ENCODE data around the gene TRPC6.

The TRPC6 gene

DNA sequence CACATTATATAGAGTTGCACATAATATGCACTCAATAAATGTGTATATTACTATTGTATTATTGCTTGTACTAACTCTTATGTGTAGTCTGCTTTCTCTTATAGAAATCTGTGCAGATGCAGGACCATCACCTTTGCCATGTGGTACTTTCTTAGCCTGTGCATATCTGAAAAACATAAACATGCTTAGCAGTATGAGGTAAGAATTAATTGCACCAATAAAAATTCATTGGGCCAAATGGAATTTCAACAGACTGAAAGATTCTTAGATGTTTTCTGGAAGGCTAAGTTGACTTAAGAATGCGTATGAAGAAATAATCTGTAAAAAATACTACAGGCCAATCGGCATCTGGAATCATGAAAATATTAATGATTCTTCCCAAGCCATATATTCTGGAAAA is 55.3 kb downstream of the TRPC6 start:
- Histone ChIP-seq H3K4me1 (ENCODE audit: control insufficient read depth in 5 of 5, insufficient read depth in 5 of 5, low read length in 5 of 5) (no peaks in the 10 kb centered on the region), H3K9me3 (ENCODE audit: control insufficient read depth in 5 of 5, low read length in 5 of 5) (peaks cover 0 to 3% (median 0%) of the 10 kb centered on the region in 5 donors), H3K27me3 (ENCODE audit: control insufficient read depth in 5 of 5, insufficient read depth in 4 of 5, low read length in 5 of 5) (no peaks in the 10 kb centered on the region), H3K4me3 (ENCODE audit: low read depth in 1 of 5, low read length in 5 of 5) (no peak overlapping the region), H3K36me3 (ENCODE audit: control insufficient read depth in 5 of 5, insufficient read depth in 5 of 5, low read length in 5 of 5) (no peaks in the 10 kb centered on the region), H3K27ac (ENCODE audit: low read depth, low read length) (no peak overlapping the region), H3K9ac (ENCODE audit: low read length in 5 of 5) (no peak overlapping the region)

DNA sequence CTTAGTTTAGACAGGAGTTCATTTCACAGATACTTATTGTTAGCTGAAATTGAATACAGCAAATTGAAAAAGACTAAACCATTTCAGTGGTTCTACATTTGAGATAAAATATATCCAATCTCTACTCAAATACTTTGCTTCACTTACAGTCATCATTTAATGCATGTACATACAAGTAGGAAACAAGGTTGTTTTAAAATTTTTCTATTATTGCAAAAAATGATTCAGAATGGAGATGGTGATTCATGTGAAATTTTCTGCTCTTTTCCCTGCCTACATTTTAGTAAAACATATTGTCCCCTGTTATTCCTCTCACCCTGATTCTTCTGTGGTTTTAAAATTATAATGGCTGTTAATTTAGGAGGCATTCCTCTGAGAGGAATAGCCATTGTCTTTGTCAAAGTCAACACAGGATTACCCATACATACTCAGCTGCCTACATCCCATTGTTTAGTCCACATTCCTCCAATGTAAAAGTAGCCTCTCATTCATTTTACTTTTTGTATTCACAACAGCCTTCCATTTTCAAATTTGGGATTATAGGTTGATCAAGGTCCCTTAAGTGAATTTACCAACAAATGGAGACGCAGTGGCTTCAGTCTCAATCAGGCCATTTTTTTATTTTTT is 60.1 kb downstream of the TRPC6 start:
- peaks cover 0 to 7% (median 5%) of the 10 kb centered on the region in 5 donors for H3K9me3 ChIP-seq (ENCODE audit: control insufficient read depth in 5 of 5, low read length in 5 of 5)
- no peaks in the 10 kb centered on the region for H3K36me3 ChIP-seq (ENCODE audit: control insufficient read depth in 5 of 5, insufficient read depth in 5 of 5, low read length in 5 of 5)
- H3K27me3 ChIP-seq (ENCODE audit: control insufficient read depth in 5 of 5, insufficient read depth in 4 of 5, low read length in 5 of 5), result no peaks in the 10 kb centered on the region
- no peak overlapping the region for H3K27ac ChIP-seq (ENCODE audit: low read depth, low read length)
- H3K9ac ChIP-seq (ENCODE audit: low read length in 5 of 5), result no peak overlapping the region
- no peaks in the 10 kb centered on the region for H3K4me1 ChIP-seq (ENCODE audit: control insufficient read depth in 5 of 5, insufficient read depth in 5 of 5, low read length in 5 of 5)
- no peak overlapping the region for H3K4me3 ChIP-seq (ENCODE audit: low read depth in 1 of 5, low read length in 5 of 5)

DNA sequence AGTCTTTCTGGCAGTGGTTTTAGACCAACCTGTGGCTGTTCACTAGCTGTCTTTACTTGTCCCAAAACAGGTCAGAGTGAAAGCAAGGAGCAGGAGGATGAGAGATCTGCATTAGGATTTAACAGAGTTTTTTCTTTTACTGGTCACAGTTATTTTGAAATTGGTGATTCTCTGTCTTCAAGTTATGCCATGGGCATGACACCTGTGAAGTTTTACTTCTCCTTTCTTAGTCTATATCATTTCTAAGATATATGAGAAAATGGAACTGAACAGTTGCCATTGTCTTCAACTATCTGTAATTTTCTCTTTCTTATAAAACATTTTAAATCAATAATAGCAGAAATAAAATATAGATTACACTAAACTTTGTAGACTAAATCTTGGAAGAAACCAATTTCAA is 60.6 kb downstream of the TRPC6 start:
- no peaks in the 10 kb centered on the region for H3K36me3 ChIP-seq (ENCODE audit: control insufficient read depth in 5 of 5, insufficient read depth in 5 of 5, low read length in 5 of 5)
- no peaks in the 10 kb centered on the region for H3K27me3 ChIP-seq (ENCODE audit: control insufficient read depth in 5 of 5, insufficient read depth in 4 of 5, low read length in 5 of 5)
- H3K9ac ChIP-seq (ENCODE audit: low read length in 5 of 5), result no peak overlapping the region
- H3K9me3 ChIP-seq (ENCODE audit: control insufficient read depth in 5 of 5, low read length in 5 of 5), result peaks cover 0 to 7% (median 5%) of the 10 kb centered on the region in 5 donors
- H3K4me1 ChIP-seq (ENCODE audit: control insufficient read depth in 5 of 5, insufficient read depth in 5 of 5, low read length in 5 of 5), result no peaks in the 10 kb centered on the region
- H3K27ac ChIP-seq (ENCODE audit: low read depth, low read length), result no peak overlapping the region
- no peak overlapping the region for H3K4me3 ChIP-seq (ENCODE audit: low read depth in 1 of 5, low read length in 5 of 5)

DNA sequence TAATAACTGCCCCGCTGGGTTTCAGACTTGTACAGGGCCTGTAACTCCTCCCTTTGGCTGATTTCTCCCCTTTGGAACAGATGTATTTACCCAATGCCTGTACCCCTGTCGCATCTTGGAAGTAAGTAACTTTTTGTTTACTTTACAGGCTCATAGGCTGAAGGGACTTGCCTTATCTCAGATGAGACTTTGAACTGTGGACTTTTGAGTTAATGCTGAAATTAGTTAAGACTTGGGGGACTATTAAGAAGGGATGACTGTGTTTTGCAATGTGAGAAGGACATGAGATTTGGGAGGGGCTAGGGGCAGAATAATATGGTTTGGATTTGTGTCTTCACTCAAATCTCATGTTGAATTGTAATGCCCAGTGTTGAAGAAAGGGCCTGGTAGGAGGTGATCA is 62.0 kb downstream of the TRPC6 start:
- no peaks in the 10 kb centered on the region for H3K36me3 ChIP-seq (ENCODE audit: control insufficient read depth in 5 of 5, insufficient read depth in 5 of 5, low read length in 5 of 5)
- peaks cover 0 to 7% (median 5%) of the 10 kb centered on the region in 5 donors for H3K9me3 ChIP-seq (ENCODE audit: control insufficient read depth in 5 of 5, low read length in 5 of 5)
- H3K4me1 ChIP-seq (ENCODE audit: control insufficient read depth in 5 of 5, insufficient read depth in 5 of 5, low read length in 5 of 5), result no peaks in the 10 kb centered on the region
- H3K4me3 ChIP-seq (ENCODE audit: low read depth in 1 of 5, low read length in 5 of 5), result no peak overlapping the region
- H3K9ac ChIP-seq (ENCODE audit: low read length in 5 of 5), result no peak overlapping the region
- no peak overlapping the region for H3K27ac ChIP-seq (ENCODE audit: low read depth, low read length)
- H3K27me3 ChIP-seq (ENCODE audit: control insufficient read depth in 5 of 5, insufficient read depth in 4 of 5, low read length in 5 of 5), result no peaks in the 10 kb centered on the region

DNA sequence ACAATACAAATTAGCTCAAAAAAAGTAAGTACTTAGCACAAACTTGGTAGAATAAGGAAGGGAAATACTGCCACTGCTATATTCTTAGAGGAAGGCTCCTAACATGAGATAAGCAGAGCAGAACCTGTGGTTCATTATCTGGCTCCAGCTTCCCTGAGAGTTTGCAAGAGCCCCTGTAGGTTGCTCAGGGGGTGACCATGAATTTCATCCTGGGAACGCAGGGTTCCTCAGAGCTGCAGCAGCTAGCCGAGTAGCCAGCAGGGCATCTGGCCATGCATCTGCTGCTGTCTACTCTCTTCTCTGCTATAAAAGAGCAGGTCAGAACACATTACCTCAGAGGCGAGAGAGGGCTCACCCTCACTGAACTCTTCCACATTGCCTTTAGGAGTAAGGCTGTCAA is 67.3 kb downstream of the TRPC6 start:
- no peaks in the 10 kb centered on the region for H3K4me1 ChIP-seq (ENCODE audit: control insufficient read depth in 5 of 5, insufficient read depth in 5 of 5, low read length in 5 of 5)
- H3K27me3 ChIP-seq (ENCODE audit: control insufficient read depth in 5 of 5, insufficient read depth in 4 of 5, low read length in 5 of 5), result no peaks in the 10 kb centered on the region
- no peak overlapping the region for H3K27ac ChIP-seq (ENCODE audit: low read depth, low read length)
- H3K9me3 ChIP-seq (ENCODE audit: control insufficient read depth in 5 of 5, low read length in 5 of 5), result peaks cover 0 to 7% (median 4%) of the 10 kb centered on the region in 5 donors
- no peak overlapping the region for H3K9ac ChIP-seq (ENCODE audit: low read length in 5 of 5)
- H3K4me3 ChIP-seq (ENCODE audit: low read depth in 1 of 5, low read length in 5 of 5), result no peak overlapping the region
- H3K36me3 ChIP-seq (ENCODE audit: control insufficient read depth in 5 of 5, insufficient read depth in 5 of 5, low read length in 5 of 5), result no peaks in the 10 kb centered on the region

DNA sequence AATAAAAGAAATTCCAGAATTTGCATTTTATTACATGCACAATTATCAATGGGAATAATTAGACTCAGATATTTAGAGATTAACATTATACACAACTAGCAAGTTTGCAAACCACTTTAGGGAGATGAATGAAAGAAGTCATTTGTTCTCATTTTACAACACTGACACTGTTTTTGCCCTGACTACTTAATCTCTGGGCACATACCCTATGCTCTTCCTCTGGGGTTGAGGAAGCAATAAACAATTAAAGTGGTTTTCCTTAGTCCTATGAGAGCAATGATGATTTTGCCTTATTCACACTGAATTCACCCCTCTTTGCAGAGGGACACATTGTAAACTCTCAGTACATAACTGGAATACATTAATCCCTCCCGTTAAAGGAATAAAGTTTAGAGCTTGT is 72.7 kb downstream of the TRPC6 start:
- Histone ChIP-seq H3K9ac (ENCODE audit: low read length in 5 of 5) (no peak overlapping the region), H3K4me1 (ENCODE audit: control insufficient read depth in 5 of 5, insufficient read depth in 5 of 5, low read length in 5 of 5) (no peaks in the 10 kb centered on the region), H3K4me3 (ENCODE audit: low read depth in 1 of 5, low read length in 5 of 5) (no peak overlapping the region), H3K9me3 (ENCODE audit: control insufficient read depth in 5 of 5, low read length in 5 of 5) (no peaks in the 10 kb centered on the region), H3K27me3 (ENCODE audit: control insufficient read depth in 5 of 5, insufficient read depth in 4 of 5, low read length in 5 of 5) (no peaks in the 10 kb centered on the region), H3K27ac (ENCODE audit: low read depth, low read length) (no peak overlapping the region), H3K36me3 (ENCODE audit: control insufficient read depth in 5 of 5, insufficient read depth in 5 of 5, low read length in 5 of 5) (no peaks in the 10 kb centered on the region)

DNA sequence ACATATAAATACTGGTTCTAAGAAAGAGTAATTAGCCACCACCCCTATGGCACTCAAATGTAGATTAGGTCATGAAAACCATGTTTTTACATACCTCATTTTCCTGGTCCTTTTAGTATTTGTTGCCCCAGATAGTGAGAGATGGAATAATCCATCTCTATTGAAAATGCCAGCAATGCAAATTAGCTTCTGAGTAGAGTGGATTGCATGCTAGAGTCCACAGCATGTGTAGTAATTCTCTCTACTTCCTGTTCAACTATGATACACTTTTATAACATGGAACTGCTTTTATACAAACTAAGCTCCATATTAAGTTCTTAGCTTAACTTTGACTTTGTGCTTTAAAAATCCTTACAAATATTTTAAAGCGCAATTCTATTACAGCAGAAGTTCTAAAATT is 73.2 kb downstream of the TRPC6 start:
- H3K27me3 ChIP-seq (ENCODE audit: control insufficient read depth in 5 of 5, insufficient read depth in 4 of 5, low read length in 5 of 5), result no peaks in the 10 kb centered on the region
- no peak overlapping the region for H3K9ac ChIP-seq (ENCODE audit: low read length in 5 of 5)
- no peak overlapping the region for H3K4me3 ChIP-seq (ENCODE audit: low read depth in 1 of 5, low read length in 5 of 5)

DNA sequence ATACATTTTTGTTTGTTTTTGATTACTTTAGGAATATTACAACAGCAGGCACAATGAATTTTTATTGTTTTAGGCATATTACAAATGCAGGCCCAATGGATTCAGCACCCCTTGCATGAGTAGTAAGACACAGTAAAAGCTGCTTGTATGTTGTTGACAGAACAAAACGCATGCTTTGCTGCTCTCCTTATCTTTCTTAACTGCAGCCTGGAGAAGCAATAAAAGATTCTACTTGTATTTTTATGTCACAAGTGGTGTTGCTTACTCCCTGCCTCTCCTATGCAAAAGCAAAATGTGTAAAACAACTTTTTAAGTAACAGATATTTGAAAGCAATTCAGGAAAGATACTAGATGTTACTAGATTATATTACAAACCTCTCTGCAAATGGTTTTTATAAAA is 73.9 kb downstream of the TRPC6 start:
- Histone ChIP-seq H3K27ac (ENCODE audit: low read depth, low read length) (no peak overlapping the region), H3K36me3 (ENCODE audit: control insufficient read depth in 5 of 5, insufficient read depth in 5 of 5, low read length in 5 of 5) (no peaks in the 10 kb centered on the region), H3K27me3 (ENCODE audit: control insufficient read depth in 5 of 5, insufficient read depth in 4 of 5, low read length in 5 of 5) (no peaks in the 10 kb centered on the region), H3K9ac (ENCODE audit: low read length in 5 of 5) (no peak overlapping the region), H3K9me3 (ENCODE audit: control insufficient read depth in 5 of 5, low read length in 5 of 5) (no peaks in the 10 kb centered on the region), H3K4me1 (ENCODE audit: control insufficient read depth in 5 of 5, insufficient read depth in 5 of 5, low read length in 5 of 5) (no peaks in the 10 kb centered on the region), H3K4me3 (ENCODE audit: low read depth in 1 of 5, low read length in 5 of 5) (no peak overlapping the region)

More for the DNA sequence above, 73.2 kb downstream of the TRPC6 start:
- no peaks in the 10 kb centered on the region for H3K4me1 ChIP-seq (ENCODE audit: control insufficient read depth in 5 of 5, insufficient read depth in 5 of 5, low read length in 5 of 5)
- no peaks in the 10 kb centered on the region for H3K36me3 ChIP-seq (ENCODE audit: control insufficient read depth in 5 of 5, insufficient read depth in 5 of 5, low read length in 5 of 5)
- no peak overlapping the region for H3K27ac ChIP-seq (ENCODE audit: low read depth, low read length)
- H3K9me3 ChIP-seq (ENCODE audit: control insufficient read depth in 5 of 5, low read length in 5 of 5), result no peaks in the 10 kb centered on the region

DNA sequence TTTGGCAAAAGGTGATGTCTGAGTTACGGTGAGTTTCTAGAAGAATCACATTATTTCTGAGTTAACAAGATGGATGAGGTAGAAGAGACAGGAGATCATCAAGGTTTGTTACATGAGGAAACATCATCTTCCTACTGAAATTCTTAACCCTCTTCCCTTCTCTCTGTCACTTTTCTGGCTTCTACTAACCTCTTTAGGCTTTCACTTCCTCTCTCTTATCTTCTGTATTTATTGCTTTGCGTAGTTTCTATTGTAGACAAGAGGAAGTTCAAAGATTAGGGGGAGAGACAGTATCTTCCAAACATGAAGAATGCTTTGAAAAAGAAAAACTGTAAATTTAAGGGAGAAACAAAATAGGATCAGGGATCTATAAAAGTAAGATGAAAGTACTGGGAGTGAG is 75.4 kb downstream of the TRPC6 start:
- H3K4me3 ChIP-seq (ENCODE audit: low read depth in 1 of 5, low read length in 5 of 5), result no peak overlapping the region
- H3K27ac ChIP-seq (ENCODE audit: low read depth, low read length), result no peak overlapping the region
- H3K9ac ChIP-seq (ENCODE audit: low read length in 5 of 5), result no peak overlapping the region
- no peaks in the 10 kb centered on the region for H3K4me1 ChIP-seq (ENCODE audit: control insufficient read depth in 5 of 5, insufficient read depth in 5 of 5, low read length in 5 of 5)
- H3K9me3 ChIP-seq (ENCODE audit: control insufficient read depth in 5 of 5, low read length in 5 of 5), result no peaks in the 10 kb centered on the region
- H3K36me3 ChIP-seq (ENCODE audit: control insufficient read depth in 5 of 5, insufficient read depth in 5 of 5, low read length in 5 of 5), result no peaks in the 10 kb centered on the region
- no peaks in the 10 kb centered on the region for H3K27me3 ChIP-seq (ENCODE audit: control insufficient read depth in 5 of 5, insufficient read depth in 4 of 5, low read length in 5 of 5)

DNA sequence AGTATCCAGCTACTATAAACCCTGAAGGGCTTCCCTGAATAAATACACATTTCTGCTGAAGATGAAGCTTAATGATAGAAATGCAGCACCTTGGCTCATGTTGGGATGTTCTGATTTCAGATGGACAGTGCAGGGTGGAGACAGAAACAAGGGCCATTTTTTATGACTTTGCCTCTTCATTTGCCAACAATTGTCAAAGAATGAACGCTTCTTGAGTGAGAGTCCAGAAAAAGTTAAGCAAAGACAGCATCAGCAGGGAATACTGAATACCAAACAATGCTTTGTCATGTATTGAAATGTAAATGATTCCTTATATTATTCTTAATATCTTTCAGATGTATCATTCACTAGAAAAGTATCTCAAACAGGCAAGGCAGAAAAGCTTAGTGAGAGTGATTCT is 84.9 kb downstream of the TRPC6 start:
- Histone ChIP-seq H3K9me3 (ENCODE audit: control insufficient read depth in 5 of 5, low read length in 5 of 5) (no peaks in the 10 kb centered on the region), H3K36me3 (ENCODE audit: control insufficient read depth in 5 of 5, insufficient read depth in 5 of 5, low read length in 5 of 5) (no peaks in the 10 kb centered on the region), H3K27me3 (ENCODE audit: control insufficient read depth in 5 of 5, insufficient read depth in 4 of 5, low read length in 5 of 5) (no peaks in the 10 kb centered on the region), H3K4me3 (ENCODE audit: low read depth in 1 of 5, low read length in 5 of 5) (no peak overlapping the region), H3K9ac (ENCODE audit: low read length in 5 of 5) (no peak overlapping the region), H3K27ac (ENCODE audit: low read depth, low read length) (no peak overlapping the region), H3K4me1 (ENCODE audit: control insufficient read depth in 5 of 5, insufficient read depth in 5 of 5, low read length in 5 of 5) (no peaks in the 10 kb centered on the region)

DNA sequence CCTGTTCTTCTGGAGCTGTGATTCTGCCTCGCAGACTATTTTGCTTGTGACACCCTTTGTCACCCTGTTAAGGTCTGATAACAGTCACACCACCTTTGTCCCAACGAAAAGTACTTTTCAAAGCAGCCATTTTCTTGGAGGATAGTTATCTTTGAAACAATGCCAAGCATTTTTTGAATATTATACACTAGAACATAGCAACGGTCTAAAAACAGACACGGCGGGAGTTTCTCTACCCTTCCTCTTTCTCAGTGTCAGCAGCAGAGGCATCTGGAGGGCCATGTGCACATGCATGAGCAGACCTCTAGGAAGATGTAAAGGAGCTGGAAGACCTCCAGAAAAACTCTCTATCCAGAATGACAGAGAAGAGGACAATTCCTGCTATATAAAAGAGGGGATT is 86.5 kb downstream of the TRPC6 start:
- Histone ChIP-seq H3K4me1 (ENCODE audit: control insufficient read depth in 5 of 5, insufficient read depth in 5 of 5, low read length in 5 of 5) (no peaks in the 10 kb centered on the region), H3K9ac (ENCODE audit: low read length in 5 of 5) (no peak overlapping the region), H3K27ac (ENCODE audit: low read depth, low read length) (no peak overlapping the region), H3K9me3 (ENCODE audit: control insufficient read depth in 5 of 5, low read length in 5 of 5) (no peaks in the 10 kb centered on the region), H3K27me3 (ENCODE audit: control insufficient read depth in 5 of 5, insufficient read depth in 4 of 5, low read length in 5 of 5) (no peaks in the 10 kb centered on the region), H3K4me3 (ENCODE audit: low read depth in 1 of 5, low read length in 5 of 5) (no peak overlapping the region), H3K36me3 (ENCODE audit: control insufficient read depth in 5 of 5, insufficient read depth in 5 of 5, low read length in 5 of 5) (no peaks in the 10 kb centered on the region)
